Neural cell (in vitro differentiated cells): Measurements from ENCODE around the gene SP4. TPM values are rescaled to one million over a fixed set of nuclear protein-coding genes. Genes with fewer than 3 reads are reported as not detected.

Experiments used
- H2AFZ ChIP-seq: fragments of 200-600, 300-800 bp; sonication (generic), shearing (Covaris generic); 2 replicates; pipeline ENCODE4 v1.6.0; 2014; ENCODE audit warnings: low read depth, mild to moderate bottlenecking, antibody characterized with exemption, low read length, moderate library complexity
- H3F3A ChIP-seq: fragments of 200-600 bp; shearing (Covaris generic); 2 replicates; pipeline ENCODE4 v1.6.1; 2016; ENCODE audit warnings: mild to moderate bottlenecking, moderate library complexity, mixed read lengths, antibody characterized with exemption, low read length; ENCODE audit not compliant: insufficient read depth, poor library complexity, severe bottlenecking
- H3K27ac ChIP-seq: fragments of 200-600, 300-800 bp; sonication (generic), shearing (Covaris generic); 2 replicates; pipeline ENCODE4 v1.5.1; 2014; ENCODE audit warnings: mild to moderate bottlenecking, low read length, moderate library complexity
- H3K27me3 ChIP-seq: fragments of 300-800, 200-600 bp; sonication (generic), shearing (Covaris generic); 2 replicates; pipeline ENCODE4 v1.6.0; 2014; ENCODE audit warnings: mild to moderate bottlenecking, low read depth, low read length, moderate library complexity; ENCODE audit not compliant: insufficient read depth
- H3K36me3 ChIP-seq: fragments of 300-800, 200-600 bp; sonication (generic), shearing (Covaris generic); 2 replicates; pipeline ENCODE4 v1.5.1; 2014; ENCODE audit warnings: mild to moderate bottlenecking, antibody characterized with exemption, low read length, moderate library complexity; ENCODE audit not compliant: insufficient read depth
- H3K4me2 ChIP-seq: fragments of 300-800, 200-600 bp; sonication (generic), shearing (Covaris generic); 2 replicates; pipeline ENCODE4 v1.6.0; 2014; ENCODE audit warnings: mild to moderate bottlenecking, low read length
- H3K4me3 ChIP-seq: fragments of 300-800, 200-600 bp; sonication (generic), shearing (Covaris generic); 2 replicates; pipeline ENCODE4 v1.5.1; 2014; ENCODE audit warnings: mild to moderate bottlenecking, low read length, moderate library complexity
- H3K79me2 ChIP-seq: fragments of 200-600 bp; shearing (Covaris generic); replicated peaks from 2 replicates; pipeline ENCODE4 v1.6.0; 2014; ENCODE audit warnings: mild to moderate bottlenecking, low read length, moderate library complexity; ENCODE audit not compliant: insufficient read depth
- H3K9ac ChIP-seq: fragments of 300-800, 200-600 bp; sonication (generic), shearing (Covaris generic); 2 replicates; pipeline ENCODE4 v1.6.1; 2016; ENCODE audit warnings: mild to moderate bottlenecking, low read length, mixed read lengths
- H3K9me2 ChIP-seq: fragments of 200-600 bp; shearing (Covaris generic); 2 replicates; pipeline ENCODE4 v1.6.1; 2016; ENCODE audit warnings: mild to moderate bottlenecking, low read length, mixed read lengths; ENCODE audit not compliant: insufficient read depth
- H3K9me3 ChIP-seq: fragments of 200-600, 300-800 bp; sonication (generic), shearing (Covaris generic); 2 replicates; pipeline ENCODE4 v1.6.1; 2016; ENCODE audit warnings: mild to moderate bottlenecking, mixed run types, low read length, moderate library complexity, mixed read lengths
- H4K20me1 ChIP-seq: fragments of 200-600 bp; shearing (Covaris generic); 2 replicates; pipeline ENCODE4 v1.6.1; 2016; ENCODE audit warnings: mild to moderate bottlenecking, mixed run types; ENCODE audit not compliant: insufficient read depth
- EP300 ChIP-seq: fragments of 450-650 bp; conservative IDR thresholded peaks from 2 replicates; pipeline ENCODE4 v1.6.1; 2014; ENCODE audit warnings: antibody characterized with exemption, mild to moderate bottlenecking, moderate library complexity; ENCODE audit not compliant: poor library complexity, severe bottlenecking
- EZH2 ChIP-seq: fragments of 200-600, 300-800 bp; shearing (Covaris generic), sonication (generic); IDR thresholded peaks from 2 replicates; pipeline ENCODE4 v1.6.1; 2014; ENCODE audit warnings: antibody characterized with exemption, low read length, borderline replicate concordance, mild to moderate bottlenecking; ENCODE audit not compliant: insufficient read depth, poor library complexity, severe bottlenecking
- MXI1 ChIP-seq: fragments of 450-650 bp; conservative IDR thresholded peaks from 2 replicates; pipeline ENCODE4 v1.6.1; 2014; ENCODE audit warnings: antibody characterized with exemption, mild to moderate bottlenecking; ENCODE audit not compliant: poor library complexity, severe bottlenecking
- POLR2AphosphoS5 ChIP-seq: IDR thresholded peaks from 2 replicates; pipeline ENCODE4 v1.6.1; 2012
- RAD21 ChIP-seq: fragments of 450-650 bp; conservative IDR thresholded peaks from 2 replicates; pipeline ENCODE4 v1.6.1; 2014; ENCODE audit warnings: antibody characterized with exemption, mild to moderate bottlenecking, moderate library complexity
- REST ChIP-seq: IDR thresholded peaks from 2 replicates; pipeline ENCODE4 v1.6.1; 2012; ENCODE audit warnings: borderline replicate concordance
- SMC3 ChIP-seq: fragments of 450-650 bp; conservative IDR thresholded peaks from 2 replicates; pipeline ENCODE4 v1.6.1; 2014; ENCODE audit warnings: antibody characterized with exemption, mild to moderate bottlenecking, moderate library complexity; ENCODE audit not compliant: poor library complexity
- TAF1 ChIP-seq: IDR thresholded peaks from 2 replicates; pipeline ENCODE4 v1.6.1; 2012; ENCODE audit warnings: low read depth
- polyA plus RNA-seq: library from polyadenylated mRNA; depleted of rRNA; stranded (reverse); fragments of >200 nt; gene quantifications from 2 replicates; pipeline ENCODE4 v1.2.3, GENCODE V29; 2014
- TF ChIP-seq, protein P1 (sequence below): fragments of 450-650 bp; IDR thresholded peaks from 2 replicates; pipeline ENCODE4 v1.5.1; 2014; ENCODE audit warnings: antibody characterized with exemption, mild to moderate bottlenecking, moderate library complexity; ENCODE audit not compliant: poor library complexity, severe bottlenecking

SP4 gene
- polyA plus RNA-seq, 1 donor from 2014 or later: 27.8 TPM

DNA sequence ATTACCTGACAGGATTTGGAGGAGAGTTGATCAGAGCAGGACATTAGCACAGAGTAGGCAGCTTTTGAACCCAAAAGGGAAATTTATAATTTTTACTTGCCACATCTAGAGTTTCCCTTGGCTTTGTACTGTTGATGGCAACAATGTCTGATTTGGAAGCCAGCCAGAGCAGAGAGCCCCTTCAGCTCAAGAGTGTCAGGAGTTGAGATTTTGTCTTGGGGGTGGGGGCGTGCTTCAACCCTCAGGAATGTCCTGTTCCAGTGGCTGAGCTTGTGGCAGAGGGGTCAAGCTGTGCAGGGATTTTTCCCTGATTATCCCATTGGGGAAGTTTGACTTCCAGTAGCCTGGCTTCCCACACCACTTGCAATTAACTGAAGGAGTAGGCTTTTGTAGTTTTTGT lies 27.0 kb downstream of the SP4 start:
- no peaks in the 10 kb centered on the region for H3K9me2 ChIP-seq
- H3K4me2 ChIP-seq: no peak overlapping the region
- H3K4me3 ChIP-seq: no peak overlapping the region
- H2AFZ ChIP-seq: no peak overlapping the region
- H3K27ac ChIP-seq: no peak overlapping the region
- H3K36me3 ChIP-seq: peaks cover 10% of the 10 kb centered on the region
- no peak overlapping the region for H3K9ac ChIP-seq
- H3K27me3 ChIP-seq: no peaks in the 10 kb centered on the region
- H3K79me2 ChIP-seq: peaks cover 23% of the 10 kb centered on the region
- H3F3A ChIP-seq: no peaks in the 10 kb centered on the region
- no peak for TF ChIP-seq MXI1
- no peak for TF ChIP-seq EP300
- no peak for TF ChIP-seq TAF1
- no peak for TF ChIP-seq POLR2AphosphoS5
- TF ChIP-seq EZH2: no peak
- TF ChIP-seq, protein P1, sequence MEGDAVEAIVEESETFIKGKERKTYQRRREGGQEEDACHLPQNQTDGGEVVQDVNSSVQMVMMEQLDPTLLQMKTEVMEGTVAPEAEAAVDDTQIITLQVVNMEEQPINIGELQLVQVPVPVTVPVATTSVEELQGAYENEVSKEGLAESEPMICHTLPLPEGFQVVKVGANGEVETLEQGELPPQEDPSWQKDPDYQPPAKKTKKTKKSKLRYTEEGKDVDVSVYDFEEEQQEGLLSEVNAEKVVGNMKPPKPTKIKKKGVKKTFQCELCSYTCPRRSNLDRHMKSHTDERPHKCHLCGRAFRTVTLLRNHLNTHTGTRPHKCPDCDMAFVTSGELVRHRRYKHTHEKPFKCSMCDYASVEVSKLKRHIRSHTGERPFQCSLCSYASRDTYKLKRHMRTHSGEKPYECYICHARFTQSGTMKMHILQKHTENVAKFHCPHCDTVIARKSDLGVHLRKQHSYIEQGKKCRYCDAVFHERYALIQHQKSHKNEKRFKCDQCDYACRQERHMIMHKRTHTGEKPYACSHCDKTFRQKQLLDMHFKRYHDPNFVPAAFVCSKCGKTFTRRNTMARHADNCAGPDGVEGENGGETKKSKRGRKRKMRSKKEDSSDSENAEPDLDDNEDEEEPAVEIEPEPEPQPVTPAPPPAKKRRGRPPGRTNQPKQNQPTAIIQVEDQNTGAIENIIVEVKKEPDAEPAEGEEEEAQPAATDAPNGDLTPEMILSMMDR: no peak
- TF ChIP-seq SMC3: no peak
- TF ChIP-seq RAD21: no peak
- TF ChIP-seq REST: no peak
- H3K9me3 ChIP-seq: peaks cover 4% of the 10 kb centered on the region
- H4K20me1 ChIP-seq: no peaks in the 10 kb centered on the region

DNA sequence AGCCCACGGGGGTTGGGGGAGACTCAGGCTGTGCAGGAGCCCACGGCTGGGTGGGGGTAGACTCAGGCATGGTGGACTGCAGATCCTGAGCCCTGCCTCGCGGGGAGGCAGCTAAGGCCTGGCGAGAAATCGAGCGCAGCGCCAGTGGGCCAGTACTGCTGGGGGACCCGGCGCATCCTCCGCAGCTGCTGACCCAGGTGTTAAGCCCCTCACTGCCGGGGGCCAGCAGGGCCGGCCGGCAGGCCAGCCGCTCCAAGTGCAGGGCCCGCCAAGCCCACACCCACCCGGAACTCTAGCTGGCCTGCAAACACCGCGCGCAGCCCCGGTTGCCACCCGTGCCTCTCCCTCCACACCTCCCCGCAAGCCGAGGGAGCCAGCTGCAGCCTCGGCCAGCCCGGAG lies 33.4 kb downstream of the SP4 start:
- Histone ChIP-seq H4K20me1 (no peaks in the 10 kb centered on the region), H2AFZ (no peak overlapping the region), H3K27me3 (no peaks in the 10 kb centered on the region), H3K9me2 (no peaks in the 10 kb centered on the region), H3F3A (no peaks in the 10 kb centered on the region), H3K9me3 (no peaks in the 10 kb centered on the region), H3K4me2 (no peak overlapping the region), H3K36me3 (no peaks in the 10 kb centered on the region), H3K27ac (no peak overlapping the region), H3K79me2 (peaks cover 7% of the 10 kb centered on the region), H3K4me3 (no peak overlapping the region), H3K9ac (no peak overlapping the region)
- no peak for TF ChIP-seq TAF1
- no peak for TF ChIP-seq EP300
- no peak for TF ChIP-seq REST
- TF ChIP-seq RAD21: no peak
- TF ChIP-seq MXI1: no peak
- no peak for TF ChIP-seq SMC3
- TF ChIP-seq, protein P1: no peak
- TF ChIP-seq POLR2AphosphoS5: no peak
- no peak for TF ChIP-seq EZH2
